Kidney tubule cell (primary cell): ENCODE results near the gene SLC9A9.
A peak's percentile ranks its signal among the peaks of the same experiment; 100 is the strongest.

Experiments used
- DNase-seq: peaks from one replicate; pipeline ENCODE4 v3.0.0-alpha.2; 2018; ENCODE audit warnings: low spot score

The SLC9A9 gene

DNA sequence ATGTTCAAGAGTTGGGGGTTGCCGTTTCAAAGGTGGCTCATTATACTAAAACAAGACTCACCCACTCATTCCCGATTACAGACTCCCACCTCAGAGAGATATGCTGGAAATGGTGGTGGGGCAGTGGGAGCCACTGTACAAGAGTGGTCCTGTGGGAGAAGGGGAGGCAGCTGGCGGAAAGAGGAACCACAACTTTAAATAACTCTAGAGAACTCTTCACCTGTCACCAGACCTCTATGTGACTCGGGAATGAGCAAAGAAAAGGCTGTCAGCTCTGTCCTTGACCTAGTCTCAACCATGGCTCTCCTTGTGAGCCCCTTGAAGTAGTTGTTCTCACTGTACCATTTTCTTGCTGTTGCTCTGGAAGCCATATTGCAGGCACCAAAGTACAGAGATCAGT lies 434.9 kb downstream of the SLC9A9 start:
- DNase-seq = no peak

- no peak for DNase-seq
Observed at GRCh38 chr3:143412084-143412483, 436.2 kb downstream of the SLC9A9 start.

DNA sequence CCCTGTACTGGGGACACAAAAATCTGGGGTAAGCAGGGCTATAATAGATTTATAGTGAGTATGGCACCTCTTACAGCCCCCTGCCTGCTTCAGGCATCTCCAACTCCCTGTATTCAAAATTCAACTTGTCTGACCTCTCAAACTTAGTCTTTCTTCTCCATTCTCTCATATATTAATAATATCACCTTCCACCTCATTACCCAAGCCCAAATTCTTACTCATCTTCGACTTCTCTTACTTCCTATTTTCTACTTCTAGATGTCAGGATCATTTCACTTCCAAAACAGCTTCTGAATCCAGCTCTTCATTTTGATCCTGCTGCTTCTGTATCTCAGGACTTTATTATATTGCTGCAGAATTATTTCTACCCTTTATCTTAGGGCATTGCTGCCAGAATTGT lies 438.0 kb downstream of the SLC9A9 start:
- DNase-seq = no peak

GRCh38 chr3:143408771-143409170 lies 439.5 kb downstream of the SLC9A9 start:
- DNase-seq = no peak

DNA sequence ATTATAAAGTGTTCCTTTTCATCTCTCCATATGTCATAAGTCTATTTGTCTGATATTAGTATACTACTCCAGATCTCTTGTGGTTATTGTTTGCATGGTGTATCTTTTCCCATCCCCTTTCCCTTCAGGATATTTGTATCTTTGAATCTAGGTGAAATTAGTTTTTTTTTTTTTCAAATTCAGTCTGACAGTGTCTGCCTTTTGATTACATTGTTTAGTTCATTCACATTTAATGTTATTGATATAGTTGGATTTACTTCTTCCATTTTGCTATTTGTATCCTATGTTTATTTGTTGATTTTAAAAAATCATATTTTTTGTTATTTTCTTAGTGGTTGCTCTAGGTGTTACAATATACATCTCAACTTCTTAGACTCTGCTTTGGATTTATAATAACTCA lies 445.7 kb downstream of the SLC9A9 start:
- DNase-seq = no peak

- no peak for DNase-seq
Observed at GRCh38 chr3:143396790-143397189, 451.5 kb downstream of the SLC9A9 start.

DNA sequence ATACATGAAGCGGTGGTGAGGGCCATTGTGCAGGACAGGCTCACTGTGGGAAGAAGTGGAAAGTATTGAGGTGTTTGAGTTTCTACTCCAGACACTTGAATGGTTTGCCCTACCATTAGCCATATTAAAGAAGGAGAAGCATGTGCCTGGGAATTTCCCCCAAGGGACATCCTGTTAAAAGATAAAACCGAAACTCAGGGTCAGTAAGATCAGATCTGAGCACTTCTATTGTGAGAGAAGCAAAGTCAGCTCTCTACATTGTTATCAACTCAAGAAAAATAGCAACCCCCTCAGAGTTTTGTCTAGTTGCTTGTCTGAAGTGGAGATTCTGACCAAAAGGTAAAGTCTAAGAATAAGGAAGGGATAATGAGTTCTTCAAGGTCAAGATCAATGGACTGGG lies 458.9 kb downstream of the SLC9A9 start:
- DNase-seq = no peak

DNA sequence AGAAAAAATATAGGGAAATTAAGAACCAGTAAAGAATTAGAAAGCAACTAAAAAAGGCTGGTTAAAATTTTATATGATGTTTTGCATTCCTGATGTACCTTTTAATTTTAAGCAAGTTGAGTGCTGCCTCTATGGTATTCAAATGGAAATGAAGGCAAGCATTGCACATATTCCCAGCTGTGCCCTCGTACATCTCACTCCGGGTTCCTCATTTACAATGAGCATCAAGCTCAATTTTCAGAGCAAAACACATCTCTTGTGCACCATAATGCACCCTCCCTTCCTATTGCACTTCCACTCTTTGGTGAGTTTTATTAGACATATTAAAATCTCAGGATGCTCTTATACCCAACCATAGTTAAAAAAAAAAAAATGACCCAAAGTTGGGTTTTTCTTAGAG lies 460.8 kb downstream of the SLC9A9 start:
- no peak for DNase-seq

GRCh38 chr3:143384076-143384475 lies 464.2 kb downstream of the SLC9A9 start:
- DNase-seq = no peak

GRCh38 chr3:143383421-143383820 lies 464.8 kb downstream of the SLC9A9 start:
- DNase-seq = no peak

- DNase-seq = no peak
Observed at GRCh38 chr3:143382816-143383215, 465.5 kb downstream of the SLC9A9 start.

- DNase-seq = no peak
Observed at GRCh38 chr3:143380449-143380848, 467.8 kb downstream of the SLC9A9 start.

GRCh38 chr3:143375698-143376097 lies 472.6 kb downstream of the SLC9A9 start:
- DNase-seq = no peak

- no peak for DNase-seq
Observed at GRCh38 chr3:143367171-143367570, 481.1 kb downstream of the SLC9A9 start.

DNA sequence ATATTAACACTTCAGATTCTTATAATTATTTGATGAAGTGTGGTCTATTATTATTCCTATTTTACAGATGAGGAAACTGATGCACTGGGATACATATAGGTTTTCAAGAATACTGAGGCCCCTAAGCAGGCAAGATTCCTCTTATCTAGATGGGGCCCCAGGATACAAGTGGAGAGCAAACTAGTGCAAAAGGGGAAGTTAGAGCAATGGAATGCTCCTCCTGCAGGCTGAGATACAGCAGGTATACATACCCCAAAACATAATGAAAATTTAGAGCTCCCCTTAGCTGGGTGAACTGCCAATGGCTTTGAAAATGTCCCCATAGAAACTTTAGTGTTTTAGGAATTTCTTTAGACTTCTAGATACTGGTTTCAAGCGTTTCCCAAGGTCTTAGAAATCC lies 481.6 kb downstream of the SLC9A9 start:
- DNase-seq = no peak

DNA sequence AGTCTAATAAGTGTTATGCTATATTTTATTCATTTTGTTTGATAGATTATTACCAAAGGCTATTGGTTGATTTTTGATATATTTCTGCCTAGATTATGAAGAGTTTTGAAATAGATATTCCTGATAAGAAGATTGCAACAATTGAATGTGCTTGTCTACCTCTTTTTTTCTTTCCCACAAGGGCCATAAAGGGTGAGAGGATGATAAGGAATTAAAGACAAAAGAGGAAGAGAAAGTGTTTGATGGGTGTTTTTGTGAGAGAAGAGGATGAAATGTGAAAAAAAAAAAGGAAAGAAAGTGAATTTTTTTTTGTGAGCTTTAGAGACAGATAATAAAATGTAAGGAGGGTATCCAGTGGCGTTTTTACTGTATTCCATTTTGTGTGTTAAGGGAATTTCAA lies 484.3 kb downstream of the SLC9A9 start:
- no peak for DNase-seq

GRCh38 chr3:143363276-143363675 lies 485.0 kb downstream of the SLC9A9 start:
- DNase-seq = peak; percentile 11

GRCh38 chr3:143362115-143362991 lies 485.9 kb downstream of the SLC9A9 start:
- DNase-seq = no peak

DNA sequence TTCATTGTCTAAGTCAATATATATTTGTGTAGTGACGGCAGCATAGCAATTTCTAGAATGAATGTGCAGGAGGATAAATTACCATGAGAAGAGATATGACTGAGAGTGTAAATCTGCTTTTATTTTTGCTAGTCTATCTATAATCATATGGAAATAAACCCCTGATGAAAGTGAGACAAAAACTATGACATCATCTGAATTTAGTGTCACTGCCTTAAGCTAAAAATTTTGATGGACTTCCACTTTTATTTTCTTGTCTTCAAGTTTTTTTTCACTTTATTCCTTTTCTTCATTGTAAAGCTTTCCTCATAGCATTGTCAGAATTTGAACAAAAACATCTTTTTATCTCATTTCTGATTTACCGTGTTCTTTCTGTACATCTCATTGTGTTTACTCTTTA lies 486.7 kb downstream of the SLC9A9 start:
- DNase-seq = no peak

DNA sequence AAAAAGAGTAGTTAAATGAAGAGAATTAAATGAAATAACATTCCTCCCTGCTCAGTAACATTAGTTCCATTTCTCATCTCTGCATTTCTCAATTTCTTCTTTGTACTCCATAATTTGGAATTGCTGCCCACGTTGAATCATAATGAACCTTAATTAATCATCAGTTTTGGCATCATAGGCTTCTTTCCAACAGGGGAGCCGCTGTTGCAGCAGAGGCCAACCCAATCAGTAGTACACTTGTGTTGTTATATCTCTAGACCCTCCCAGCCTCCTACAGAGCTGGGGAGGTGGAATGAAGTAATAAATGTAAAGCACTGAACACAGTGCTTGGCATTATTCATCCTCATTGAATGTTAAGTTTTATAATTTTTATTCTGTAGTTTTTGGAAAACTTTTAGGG lies 488.0 kb downstream of the SLC9A9 start:
- DNase-seq = no peak

- DNase-seq = no peak
Observed at GRCh38 chr3:143358793-143359491, 489.3 kb downstream of the SLC9A9 start.

DNA sequence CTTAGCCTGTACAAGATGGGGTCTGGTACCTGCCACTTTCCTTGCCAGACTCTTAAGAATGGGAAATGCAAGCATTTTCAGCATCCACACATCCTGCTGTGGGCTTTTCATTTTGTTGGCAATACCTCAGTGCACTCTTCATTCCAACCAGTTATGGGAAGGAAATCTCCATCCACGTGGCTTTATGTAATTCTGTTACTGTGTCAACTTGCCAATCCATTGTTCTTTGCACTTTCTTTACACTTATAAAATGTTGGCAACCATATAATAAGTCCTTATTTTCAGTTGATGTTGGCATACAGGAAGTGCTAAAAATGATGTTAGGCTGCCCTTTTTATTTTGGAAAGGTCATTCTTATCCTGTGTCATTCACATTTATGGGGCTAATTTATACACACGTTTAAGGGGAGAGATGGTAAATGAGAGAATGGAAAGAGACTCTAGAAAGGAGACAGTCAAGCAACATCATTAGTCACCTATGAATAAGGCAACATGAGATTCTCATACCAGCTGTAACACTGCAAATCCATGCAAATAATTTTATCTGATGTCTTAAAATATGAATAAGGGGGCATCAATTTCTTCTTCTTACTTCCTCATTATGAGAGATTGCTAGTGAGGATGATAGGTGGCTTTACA lies 490.0 kb downstream of the SLC9A9 start:
- no peak for DNase-seq

DNA sequence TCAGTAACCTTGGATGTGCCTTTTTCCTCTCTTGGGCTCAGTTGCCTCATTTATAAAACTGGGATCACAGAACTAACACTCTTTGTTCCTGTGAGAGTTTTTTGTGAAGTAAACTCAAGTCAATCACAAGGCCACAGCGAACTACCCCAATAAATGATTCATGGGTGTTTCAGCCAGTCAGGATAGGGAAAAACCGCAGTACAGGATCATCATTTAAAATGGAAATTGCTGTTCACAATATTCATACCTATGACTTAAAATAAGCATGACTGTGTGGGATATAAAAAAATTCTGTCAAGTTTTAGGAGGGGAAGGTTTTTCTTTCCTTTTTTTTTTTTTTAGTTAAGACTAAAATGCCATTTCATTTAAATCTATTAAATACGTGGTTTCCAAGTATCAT lies 490.6 kb downstream of the SLC9A9 start:
- DNase-seq = no peak
